ENCODE data around the gene RUSF1.
"Not testable (repeated sequence)": the region's sequence is repeated elsewhere in the genome, so short reads cannot be mapped to it uniquely, and the experiment has no call there.

RUSF1 gene

GRCh38 chr16:31499928-31500327 lies 8.3 kb downstream of the RUSF1 start:
- Mint-ChIP-seq H3K4me3 (no peak overlapping the region), H3K27ac (no peak overlapping the region), H3K27me3 (no peaks in the 10 kb centered on the region), H3K36me3 (peaks cover 7% of the 10 kb centered on the region), H3K4me1 (peaks cover 18% of the 10 kb centered on the region), H3K9me3 (no peaks in the 10 kb centered on the region)

- Mint-ChIP-seq H3K4me3 (no peak overlapping the region), H3K27ac (no peak overlapping the region), H3K9me3 (no peaks in the 10 kb centered on the region), H3K4me1 (peaks cover 12% of the 10 kb centered on the region), H3K36me3 (peaks cover 7% of the 10 kb centered on the region), H3K27me3 (no peaks in the 10 kb centered on the region)
These were observed 9.7 kb downstream of the RUSF1 start for GRCh38 chr16:31498493-31498892.

- H3K4me1 Mint-ChIP-seq = peaks cover 6% of the 10 kb centered on the region
- H3K36me3 Mint-ChIP-seq = peaks cover 7% of the 10 kb centered on the region
- H3K9me3 Mint-ChIP-seq = no peaks in the 10 kb centered on the region
- H3K27me3 Mint-ChIP-seq = no peaks in the 10 kb centered on the region
- no peak overlapping the region for H3K27ac Mint-ChIP-seq
- no peak overlapping the region for H3K4me3 Mint-ChIP-seq
These were observed 11.5 kb downstream of the RUSF1 start for GRCh38 chr16:31496670-31497069.

DNA sequence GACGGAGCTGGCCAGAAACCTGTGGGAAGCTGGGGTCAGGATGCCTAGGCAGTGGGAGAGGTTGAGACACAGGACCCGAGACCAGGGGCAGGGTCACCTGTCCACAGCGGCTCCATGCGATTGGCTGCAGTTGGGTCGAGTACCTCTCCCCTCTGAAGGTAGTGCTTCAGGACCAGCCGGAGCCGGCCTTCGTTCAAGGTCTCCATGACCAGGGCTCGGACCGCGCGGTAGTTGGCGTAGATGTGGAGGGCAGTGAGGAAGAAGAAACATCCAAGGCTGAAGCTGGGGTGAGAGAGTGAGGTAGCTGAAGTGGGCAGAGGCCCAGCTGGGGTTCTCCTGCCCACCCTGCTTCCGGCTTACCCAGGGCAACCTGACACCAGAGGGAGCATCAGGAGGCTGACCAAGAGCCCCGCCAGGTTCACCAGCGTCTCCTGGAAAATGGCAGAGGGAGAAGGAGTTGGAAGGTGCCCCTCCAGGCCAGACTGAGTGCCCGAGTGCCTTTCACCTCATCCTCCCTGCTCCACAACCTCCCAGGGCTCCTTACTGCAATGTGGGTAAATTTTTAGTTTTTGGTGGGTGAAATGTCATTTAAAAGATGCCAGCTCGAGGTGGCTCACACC lies 14.6 kb downstream of the RUSF1 start:
- no peak overlapping the region for H3K4me3 Mint-ChIP-seq
- H3K27ac Mint-ChIP-seq = no peak overlapping the region
- no peaks in the 10 kb centered on the region for H3K27me3 Mint-ChIP-seq
- no peaks in the 10 kb centered on the region for H3K9me3 Mint-ChIP-seq
- peaks cover 5% of the 10 kb centered on the region for H3K36me3 Mint-ChIP-seq
- no peaks in the 10 kb centered on the region for H3K4me1 Mint-ChIP-seq

GRCh38 chr16:31491778-31492418 lies 16.3 kb downstream of the RUSF1 start:
- no peaks in the 10 kb centered on the region for H3K36me3 Mint-ChIP-seq
- H3K4me3 Mint-ChIP-seq = no peak overlapping the region

DNA sequence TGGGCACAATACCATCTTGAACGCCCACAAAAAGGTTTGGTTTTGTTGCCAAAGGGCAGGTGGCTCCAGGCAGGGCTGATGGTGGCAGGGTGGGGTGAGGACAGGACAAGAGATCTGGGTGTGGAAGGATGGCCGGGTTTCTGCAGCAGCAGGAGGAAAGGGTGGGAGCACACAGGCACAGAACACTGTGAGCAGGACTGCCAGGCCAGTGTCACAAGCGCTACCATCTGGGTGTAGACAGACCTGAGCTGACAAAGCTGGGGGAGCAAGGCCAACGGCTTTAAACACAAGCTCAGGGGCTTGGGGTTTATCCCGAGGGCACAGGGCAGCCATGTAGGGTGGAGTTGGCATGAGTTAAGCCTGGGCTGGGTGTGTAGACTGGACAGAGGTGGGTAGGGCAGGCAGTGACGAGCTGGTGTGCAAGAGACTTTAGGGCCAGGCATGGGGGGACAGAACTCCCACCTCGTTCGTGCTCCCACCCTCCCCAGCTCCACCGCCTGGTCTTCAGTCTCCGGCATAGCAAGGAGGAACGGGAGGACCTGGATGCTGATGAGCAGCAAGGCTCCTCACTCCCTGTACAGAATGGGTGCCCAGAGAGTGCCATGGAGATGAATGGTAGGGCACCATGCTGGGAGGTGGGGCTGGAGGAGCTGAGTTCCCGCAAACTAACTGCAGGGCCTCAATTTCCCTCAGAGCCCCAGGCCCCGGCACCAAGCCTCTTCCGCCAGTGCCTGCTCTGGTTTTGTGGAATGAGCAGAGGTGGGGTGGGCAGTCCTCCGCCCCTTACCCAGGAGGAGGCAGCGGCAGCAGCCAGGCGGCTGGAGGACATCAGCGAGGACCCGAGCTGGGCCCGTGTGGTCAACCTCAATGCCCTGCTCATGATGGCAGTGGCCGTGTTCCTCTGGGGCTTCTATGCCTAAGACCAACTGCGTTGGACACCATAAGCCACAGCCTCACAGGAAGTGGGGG lies 18.3 kb downstream of the RUSF1 start:
- H3K27me3 Mint-ChIP-seq = no peaks in the 10 kb centered on the region
- peak overlapping the region; percentile 57 for H3K4me3 Mint-ChIP-seq
- H3K27ac Mint-ChIP-seq = no peak overlapping the region
- H3K4me1 Mint-ChIP-seq = peaks cover 13% of the 10 kb centered on the region
- H3K9me3 Mint-ChIP-seq = no peaks in the 10 kb centered on the region
- H3K36me3 Mint-ChIP-seq = no peaks in the 10 kb centered on the region

More at GRCh38 chr16:31491778-31492418, 16.3 kb downstream of the RUSF1 start:
- no peaks in the 10 kb centered on the region for H3K9me3 Mint-ChIP-seq
- no peaks in the 10 kb centered on the region for H3K27me3 Mint-ChIP-seq
- H3K27ac Mint-ChIP-seq = peak overlapping the region; percentile 23
- peaks cover 4% of the 10 kb centered on the region for H3K4me1 Mint-ChIP-seq

GRCh38 chr16:31489298-31489564 lies 19.0 kb downstream of the RUSF1 start:
- Mint-ChIP-seq H3K9me3 (no peaks in the 10 kb centered on the region), H3K27ac (no peak overlapping the region), H3K4me1 (peaks cover 13% of the 10 kb centered on the region), H3K4me3 (no peak overlapping the region), H3K27me3 (no peaks in the 10 kb centered on the region), H3K36me3 (no peaks in the 10 kb centered on the region)

- Mint-ChIP-seq H3K9me3 (no peaks in the 10 kb centered on the region), H3K4me3 (peak overlapping the region; percentile 30), H3K27ac (no peak overlapping the region), H3K4me1 (peaks cover 13% of the 10 kb centered on the region), H3K36me3 (no peaks in the 10 kb centered on the region), H3K27me3 (no peaks in the 10 kb centered on the region)
These were observed 19.5 kb downstream of the RUSF1 start for GRCh38 chr16:31488468-31489297.

- H3K27ac Mint-ChIP-seq = no peak overlapping the region
- H3K9me3 Mint-ChIP-seq = no peaks in the 10 kb centered on the region
- no peaks in the 10 kb centered on the region for H3K27me3 Mint-ChIP-seq
- H3K4me1 Mint-ChIP-seq = peaks cover 13% of the 10 kb centered on the region
- H3K4me3 Mint-ChIP-seq = peak overlapping the region; percentile 90
- H3K36me3 Mint-ChIP-seq = no peaks in the 10 kb centered on the region
These were observed 20.3 kb downstream of the RUSF1 start for GRCh38 chr16:31487720-31488467.

GRCh38 chr16:31487071-31487719 lies 21.0 kb downstream of the RUSF1 start:
- H3K4me3 Mint-ChIP-seq = peak overlapping the region; percentile 90
- no peaks in the 10 kb centered on the region for H3K9me3 Mint-ChIP-seq
- H3K4me1 Mint-ChIP-seq = peaks cover 13% of the 10 kb centered on the region
- no peaks in the 10 kb centered on the region for H3K27me3 Mint-ChIP-seq
- H3K27ac Mint-ChIP-seq = no peak overlapping the region
- no peaks in the 10 kb centered on the region for H3K36me3 Mint-ChIP-seq

GRCh38 chr16:31486045-31486444 lies 22.1 kb downstream of the RUSF1 start:
- Mint-ChIP-seq H3K27ac (no peak overlapping the region), H3K36me3 (no peaks in the 10 kb centered on the region), H3K4me1 (peaks cover 13% of the 10 kb centered on the region), H3K27me3 (no peaks in the 10 kb centered on the region), H3K4me3 (peak overlapping the region; percentile 90), H3K9me3 (no peaks in the 10 kb centered on the region)

DNA sequence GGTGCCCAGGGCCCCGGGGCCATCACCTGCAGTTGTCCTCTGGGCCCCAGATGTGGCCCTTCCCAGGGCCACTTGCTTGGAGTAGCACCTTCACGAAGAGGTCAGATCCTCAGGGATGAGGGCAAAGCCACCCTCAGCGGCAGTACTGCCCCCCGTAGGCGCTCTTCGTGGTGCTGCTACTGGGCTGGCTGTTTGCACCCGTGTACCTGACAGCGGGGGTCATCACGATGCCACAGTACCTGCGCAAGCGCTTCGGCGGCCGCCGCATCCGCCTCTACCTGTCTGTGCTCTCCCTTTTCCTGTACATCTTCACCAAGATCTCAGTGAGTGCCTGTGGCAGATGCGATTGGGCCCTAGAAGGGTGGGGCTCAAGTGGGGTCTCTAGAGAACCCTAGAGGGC lies 22.6 kb downstream of the RUSF1 start:
- no peaks in the 10 kb centered on the region for H3K36me3 Mint-ChIP-seq
- H3K27me3 Mint-ChIP-seq = no peaks in the 10 kb centered on the region
- no peak overlapping the region for H3K27ac Mint-ChIP-seq
- H3K9me3 Mint-ChIP-seq = no peaks in the 10 kb centered on the region
- H3K4me1 Mint-ChIP-seq = peaks cover 13% of the 10 kb centered on the region
- no peak overlapping the region for H3K4me3 Mint-ChIP-seq

DNA sequence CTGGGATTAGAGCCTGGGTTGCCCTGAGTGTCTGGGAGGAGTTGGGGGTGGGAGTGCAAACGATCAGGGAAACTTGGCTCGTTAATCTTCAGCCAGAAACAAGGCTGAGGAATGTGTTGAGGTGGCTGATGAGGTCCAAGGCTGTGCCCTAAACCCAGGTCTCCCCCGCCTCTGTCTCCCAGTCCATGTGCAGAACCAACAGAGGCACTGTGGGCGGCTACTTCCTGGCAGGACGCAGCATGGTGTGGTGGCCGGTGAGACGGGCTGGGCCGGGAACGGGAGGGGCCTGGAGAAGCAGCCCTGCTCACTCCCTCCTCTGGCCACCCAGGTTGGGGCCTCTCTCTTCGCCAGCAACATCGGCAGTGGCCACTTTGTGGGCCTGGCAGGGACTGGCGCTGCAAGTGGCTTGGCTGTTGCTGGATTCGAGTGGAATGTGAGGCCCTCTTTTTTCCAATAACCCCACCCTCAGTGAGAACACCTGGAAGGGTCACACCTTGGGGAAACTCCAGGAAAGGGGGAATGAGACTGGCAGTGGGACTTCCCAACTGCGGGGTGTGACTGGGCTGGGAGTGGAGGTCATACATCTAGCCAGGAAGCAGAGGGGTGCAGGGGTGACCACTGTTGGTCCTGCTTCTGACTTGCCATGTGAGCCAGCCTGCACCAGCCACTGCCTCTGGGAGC lies 23.6 kb downstream of the RUSF1 start:
- Mint-ChIP-seq H3K9me3 (no peaks in the 10 kb centered on the region), H3K4me1 (peaks cover 13% of the 10 kb centered on the region), H3K27me3 (no peaks in the 10 kb centered on the region), H3K27ac (no peak overlapping the region), H3K4me3 (no peak overlapping the region), H3K36me3 (no peaks in the 10 kb centered on the region)

DNA sequence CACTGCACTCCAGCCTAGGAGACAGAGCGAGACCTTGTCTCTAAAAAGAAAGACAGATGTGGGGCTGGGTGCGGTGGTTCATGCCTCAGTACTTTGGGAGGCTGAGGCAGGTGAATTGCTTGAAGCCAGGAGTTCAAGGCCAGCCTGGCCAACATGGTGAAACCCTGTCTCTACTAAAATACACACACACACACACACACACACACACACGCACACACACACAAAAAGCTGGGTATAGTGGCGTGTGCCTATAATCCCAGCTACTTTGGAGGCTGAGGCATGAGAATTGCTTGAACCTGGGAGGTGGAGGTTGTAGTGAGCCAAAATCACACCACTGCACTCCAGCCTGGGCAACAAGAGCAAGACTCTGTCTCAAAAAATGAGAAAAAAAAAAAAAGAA lies 24.1 kb downstream of the RUSF1 start:
- peaks cover 13% of the 10 kb centered on the region for H3K4me1 Mint-ChIP-seq
- H3K9me3 Mint-ChIP-seq, H3K4me3 Mint-ChIP-seq, H3K27me3 Mint-ChIP-seq, H3K27ac Mint-ChIP-seq, H3K36me3 Mint-ChIP-seq: not testable (repeated sequence)
